Ovary (tissue), 9 donors: Measurements from ENCODE around the gene TAOK3. TPM values are rescaled to one million over a fixed set of nuclear protein-coding genes. Genes with fewer than 3 reads are reported as not detected.
"Not testable (repeated sequence)": the region's sequence is repeated elsewhere in the genome, so short reads cannot be mapped to it uniquely, and the experiment has no call there.

Experiments used
- DNase-seq, 5 donors: peaks; one replicate each; pipeline ENCODE4 v3.0.0-alpha.2; 2019 to 2020
- H3K27ac ChIP-seq, 2 donors: fragments of 200-600 bp; one replicate each; pipeline versions ENCODE4 v1.5.1 to v1.8.0; 2019 to 2022
- H3K27me3 ChIP-seq: fragments of 200-600 bp; one replicate; pipeline ENCODE4 v1.8.0; 2022
- H3K36me3 ChIP-seq: fragments of 200-600 bp; sonication (generic); one replicate; pipeline ENCODE4 v1.5.1; 2019
- H3K4me1 ChIP-seq: one replicate; pipeline ENCODE4 v1.8.1; 2013; ENCODE audit warnings: mild to moderate bottlenecking, moderate library complexity; ENCODE audit not compliant: insufficient read depth
- H3K4me3 ChIP-seq: fragments of 200-600 bp; sonication (generic); one replicate; pipeline ENCODE4 v1.5.1; 2017
- H3K9me3 ChIP-seq, 2 donors: fragments of 200-600 bp in 1 of 2; sonication (generic) in 1 of 2; one replicate each; pipeline versions ENCODE4 v1.5.1 to v1.8.1; 2013 to 2019; ENCODE audit warnings: mild to moderate bottlenecking in 1 of 2, moderate library complexity in 1 of 2
- CTCF ChIP-seq, 3 donors: fragments of 450-650 bp in 2 of 3; fragments of 200-600 bp in 1 of 3; IDR thresholded peaks; one replicate each; pipeline versions ENCODE4 v1.5.1 to v1.8.0; 2016 to 2022; ENCODE audit warnings: antibody characterized with exemption in 3 of 3, mild to moderate bottlenecking in 1 of 3
- EP300 ChIP-seq: sonication (generic); formaldehyde crosslinking; IDR thresholded peaks from one replicate; pipeline ENCODE4 v1.6.1; 2017; ENCODE audit warnings: antibody characterized with exemption
- POLR2A ChIP-seq: fragments of 450-650 bp; IDR thresholded peaks from one replicate; pipeline ENCODE4 v1.6.1; 2017; ENCODE audit warnings: antibody characterized with exemption, mild to moderate bottlenecking, moderate library complexity
- WGBS, 3 donors: extraction: QIAGEN DNeasy Blood & Tissue Kit in 1 of 3; methylation state at CpG; one replicate each; pipeline versions ENCODE4 v1.1.5 to v1.1.7; 2013 to 2017; 5-methylcytosine and 5-hydroxymethylcytosine counted together
- intact Hi-C, 4 donors: fragments of 100-400 bp; cut with DNase I; formaldehyde crosslinking; loops; one replicate each; pipeline versions ENCODE4 v1.11.0 to v1.15.1; 2022 to 2023
- polyA plus RNA-seq, 2 donors: library from polyadenylated mRNA; stranded (reverse); fragments of 200-250 nt in 1 of 2; fragments of 350-450 nt in 1 of 2; fragmentation: Illumina TruSeq in 1 of 2; extraction: RNeasy Lipid Tissue Mini Kit (QIAGEN cat#74804) in 1 of 2; gene quantifications; one replicate each; pipeline ENCODE4 v1.2.3, GENCODE V29; 2013 to 2014
- total RNA-seq, 7 donors: library from RNA; depleted of rRNA in 2 of 7; stranded (reverse); fragments of >200 nt in 2 of 7; fragmentation: NEBNext Ultra II Directional in 3 of 7; extraction: Animal tissue kit (Norgen Biotek cat#: 25700) in 3 of 7; gene quantifications; one replicate each; pipeline versions ENCODE4 v1.1.0 to v1.2.4, GENCODE V29; 2016 to 2023
- donor health status: DM: no; HTN: no; CAD: no; lungs with moderate emphysema.
- donor health status: DM: no; HTN: no; CAD: no.
- donor health status: Bipolar disorder and iron deficiency.
- donor health status: DM: yes; HTN: yes; CAD: no.
- donor health status: DM: no; HTN: no; CAD: no.
- donor health status: DM: yes; HTN: yes; CAD: no.

Gene TAOK3
- total and polyA plus RNA-seq, 9 donors, result 12.6 to 31.0 (median 23.0) TPM

GRCh38 chr12:118357257-118358007, 15.3 kb downstream of the TAOK3 start:
- no peak overlapping the region for H3K27ac ChIP-seq

GRCh38 chr12:118356809-118357256, 15.9 kb downstream of the TAOK3 start:
- TF ChIP-seq EP300, result no peak
- no peak for TF ChIP-seq CTCF (IDR thresholded peaks at IDR 0.05)
- no peak for TF ChIP-seq POLR2A

More at GRCh38 chr12:118357257-118358007, 15.3 kb downstream of the TAOK3 start:
- WGBS, 3 donors, result 19 to 24% (median 20%) methylated on average over 7 of the region's 7 CpGs
- intact Hi-C loops, result no loop called here
- no peaks in the 10 kb centered on the region for H3K9me3 ChIP-seq
- no peak overlapping the region for H3K4me3 ChIP-seq
- H3K36me3 ChIP-seq, result no peaks in the 10 kb centered on the region
- H3K27me3 ChIP-seq, result no peaks in the 10 kb centered on the region
- no peak for DNase-seq
- no peak for TF ChIP-seq EP300
- TF ChIP-seq CTCF (IDR thresholded peaks at IDR 0.05), result no peak
- H3K4me1 ChIP-seq, result peaks cover 2% of the 10 kb centered on the region

GRCh38 chr12:118355843-118356242, 16.9 kb downstream of the TAOK3 start:
- DNase-seq, result no peak
- H3K4me1 ChIP-seq, result peaks cover 2% of the 10 kb centered on the region
- WGBS, 3 donors, result 90 to 99% (median 96%) methylated on average over 1 of the region's 1 CpG
- intact Hi-C loops, result no loop called here
- TF ChIP-seq CTCF (IDR thresholded peaks at IDR 0.05) (no peak), POLR2A (no peak), EP300 (no peak)
- H3K27me3 ChIP-seq, result no peaks in the 10 kb centered on the region
- no peaks in the 10 kb centered on the region for H3K36me3 ChIP-seq
- no peak overlapping the region for H3K4me3 ChIP-seq
- H3K27ac ChIP-seq, result no peak overlapping the region
- H3K9me3 ChIP-seq, result no peaks in the 10 kb centered on the region

More at GRCh38 chr12:118356809-118357256, 15.9 kb downstream of the TAOK3 start:
- Histone ChIP-seq H3K4me3 (no peak overlapping the region), H3K4me1 (peaks cover 2% of the 10 kb centered on the region), H3K27ac (no peak overlapping the region), H3K36me3 (no peaks in the 10 kb centered on the region), H3K27me3 (no peaks in the 10 kb centered on the region), H3K9me3 (no peaks in the 10 kb centered on the region)
- WGBS, 3 donors, result 3 to 16% (median 10%) methylated on average over 1 of the region's 1 CpG
- DNase-seq, result no peak
- intact Hi-C loops, result no loop called here

GRCh38 chr12:118354903-118355302, 17.8 kb downstream of the TAOK3 start:
- intact Hi-C loops, result no loop called here
- 91 to 100% (median 93%) methylated on average over 1 of the region's 1 CpG for WGBS, 3 donors
- TF ChIP-seq POLR2A (no peak), EP300 (no peak), CTCF (IDR thresholded peaks at IDR 0.05) (no peak)

GRCh38 chr12:118354503-118354902, 18.2 kb downstream of the TAOK3 start:
- H3K4me1 ChIP-seq, H3K27me3 ChIP-seq, DNase-seq, intact Hi-C loops, H3K27ac ChIP-seq, H3K36me3 ChIP-seq, H3K4me3 ChIP-seq, H3K9me3 ChIP-seq: not testable (repeated sequence)
- WGBS, 3 donors, result 90 to 94% (median 93%) methylated on average over 4 of the region's 4 CpGs

More at GRCh38 chr12:118354903-118355302, 17.8 kb downstream of the TAOK3 start:
- no peak for DNase-seq
- Histone ChIP-seq H3K27me3 (no peaks in the 10 kb centered on the region), H3K9me3 (no peaks in the 10 kb centered on the region), H3K4me1 (peaks cover 2% of the 10 kb centered on the region), H3K27ac (no peak overlapping the region), H3K4me3 (no peak overlapping the region), H3K36me3 (no peaks in the 10 kb centered on the region)
